Measurements from ENCODE around the gene TGFBRAP1.

The TGFBRAP1 gene

GRCh38 chr2:105317937-105318336 lies 11.6 kb downstream of the TGFBRAP1 start:
- no peak for DNase-seq (ENCODE audit: low read depth in 2 of 2)

- DNase-seq (ENCODE audit: low read depth in 2 of 2), result no peak
Measured at GRCh38 chr2:105315314-105315713, 14.2 kb downstream of the TGFBRAP1 start.

DNA sequence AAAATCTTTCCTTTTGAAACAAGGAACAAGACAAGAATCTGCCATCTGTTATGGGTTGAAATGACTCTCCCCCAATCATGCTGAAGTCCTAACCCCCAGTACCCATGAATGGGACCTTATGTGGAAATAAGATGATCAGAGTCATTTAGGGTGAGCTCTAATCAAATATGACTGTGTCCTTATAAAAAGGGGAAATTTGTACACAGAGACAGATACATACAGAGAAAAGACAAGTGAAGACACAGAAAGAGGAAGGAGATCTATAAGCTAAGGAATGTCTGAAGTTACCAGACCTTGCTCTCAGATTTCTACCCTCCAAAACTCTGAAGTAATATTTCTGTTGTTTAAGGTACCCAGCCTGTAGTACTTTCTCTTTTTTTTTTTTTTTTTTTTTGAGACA lies 15.7 kb downstream of the TGFBRAP1 start:
- no peak for DNase-seq (ENCODE audit: low read depth in 2 of 2)

GRCh38 chr2:105309147-105309545 lies 20.4 kb downstream of the TGFBRAP1 start:
- no peak for DNase-seq (ENCODE audit: low read depth in 2 of 2)

DNA sequence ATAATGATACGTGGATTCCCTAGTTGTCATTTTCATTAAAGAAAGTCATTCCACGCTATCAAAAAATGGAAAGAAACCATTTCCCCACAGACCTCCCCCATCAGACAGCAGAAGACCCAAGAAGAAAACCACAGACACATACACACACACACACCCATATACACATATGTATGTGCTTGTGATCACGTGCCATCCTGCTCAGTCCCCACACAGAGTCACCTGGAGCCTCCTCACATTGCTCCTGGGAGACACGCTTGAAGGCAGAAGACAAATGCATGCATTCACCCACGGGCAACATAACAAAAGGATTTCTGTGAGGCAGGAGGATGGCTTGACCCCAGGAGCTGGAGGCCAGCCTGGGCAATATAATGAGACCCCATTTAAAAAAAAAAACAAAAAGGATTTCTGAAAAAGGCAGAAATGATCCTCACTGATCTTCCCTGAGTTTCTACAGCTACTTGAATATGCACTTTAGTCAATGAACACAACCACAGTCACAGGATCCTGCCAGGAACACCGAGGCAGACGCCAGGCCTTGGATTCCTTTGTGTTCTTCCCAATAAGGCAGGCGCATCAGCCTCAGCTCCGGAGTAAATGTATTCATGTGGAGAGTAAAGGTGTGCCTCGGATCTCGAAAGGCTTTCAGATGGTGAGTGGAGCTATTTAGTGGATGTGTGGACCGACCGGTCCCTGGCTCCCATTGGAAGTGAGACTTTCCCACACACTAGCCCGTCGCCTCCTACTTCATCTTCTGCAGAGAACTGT lies 21.0 kb downstream of the TGFBRAP1 start:
- no peak for DNase-seq (ENCODE audit: low read depth in 2 of 2)

GRCh38 chr2:105307962-105308361 lies 21.6 kb downstream of the TGFBRAP1 start:
- DNase-seq (ENCODE audit: low read depth in 2 of 2), result no peak

DNA sequence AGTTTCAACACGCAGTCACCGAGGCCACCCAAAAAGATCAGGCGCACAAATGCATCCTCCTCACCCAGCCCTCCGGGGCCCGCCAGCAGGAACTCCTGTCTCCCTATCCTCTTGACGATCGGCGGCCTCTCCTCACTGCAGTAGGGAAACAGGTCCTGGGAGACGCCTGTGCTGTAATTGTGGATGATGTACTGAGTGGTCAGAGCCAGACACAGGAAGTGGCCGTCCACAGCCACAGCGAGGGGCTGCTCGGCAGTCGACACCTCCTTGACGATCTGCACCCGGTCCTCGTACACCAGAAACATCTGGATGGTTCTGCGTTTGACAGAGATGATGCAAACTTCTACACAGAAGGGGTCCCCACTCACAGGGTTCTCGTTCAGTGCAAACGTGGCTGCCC lies 22.0 kb downstream of the TGFBRAP1 start:
- DNase-seq (ENCODE audit: low read depth in 2 of 2), result no peak

- DNase-seq (ENCODE audit: low read depth in 2 of 2), result no peak
Measured at GRCh38 chr2:105307146-105307545, 22.4 kb downstream of the TGFBRAP1 start.

DNA sequence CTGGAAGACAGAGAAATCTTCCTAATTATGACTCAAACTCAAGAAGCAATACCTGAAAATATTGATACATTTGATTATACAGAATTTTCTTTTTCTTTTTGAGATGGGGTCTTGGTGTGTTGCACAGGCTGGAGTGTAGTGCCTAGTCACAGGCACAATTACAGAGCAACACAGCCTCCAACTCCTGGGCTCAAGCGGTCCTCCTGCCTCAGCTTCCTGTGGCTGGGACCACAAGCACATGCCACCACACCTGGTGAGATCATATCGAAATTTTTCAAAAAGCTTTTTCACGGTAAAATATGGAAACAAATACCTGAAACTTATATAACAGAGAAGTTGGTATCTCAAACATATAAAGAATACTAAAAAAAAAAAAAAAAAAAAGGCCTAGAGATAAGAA lies 27.9 kb downstream of the TGFBRAP1 start:
- DNase-seq (ENCODE audit: low read depth in 2 of 2), result no peak

DNA sequence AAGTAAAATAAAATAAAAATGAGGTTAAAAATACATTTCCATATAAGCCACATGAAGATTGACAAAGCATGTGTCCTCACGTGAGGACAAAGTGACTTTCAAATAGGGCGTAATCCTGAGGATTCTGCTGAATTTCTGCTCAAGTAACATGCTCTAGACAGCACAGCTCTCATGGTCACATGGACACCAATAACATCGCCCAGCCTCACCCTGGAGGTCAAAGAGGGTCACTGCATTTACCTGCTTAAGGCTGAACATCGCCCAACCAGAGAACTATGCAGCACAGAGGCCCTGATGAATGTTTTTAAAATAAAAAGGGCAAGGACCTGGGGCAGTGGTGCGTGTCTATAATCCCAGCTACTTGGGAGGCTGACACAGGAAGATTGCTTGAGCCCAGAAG lies 30.2 kb downstream of the TGFBRAP1 start:
- no peak for DNase-seq (ENCODE audit: low read depth in 2 of 2)

DNA sequence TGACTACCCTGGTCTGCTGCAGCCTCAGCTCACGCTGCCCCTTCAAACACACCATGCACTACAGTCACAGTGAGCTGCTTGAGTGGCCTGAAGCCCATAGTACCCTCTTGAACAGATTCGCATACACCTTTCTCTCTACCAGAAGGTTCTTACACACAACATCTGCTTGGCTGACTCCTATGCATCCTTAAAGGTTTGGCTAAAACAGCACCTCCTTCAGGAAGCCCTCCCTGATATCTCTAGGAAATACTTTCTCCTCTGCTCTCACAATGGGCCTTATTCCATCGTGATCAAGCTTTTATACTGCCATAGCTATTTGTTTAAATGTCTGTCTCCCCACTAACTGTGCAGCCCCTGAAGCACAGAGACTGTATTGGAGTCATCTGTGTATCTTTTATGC lies 31.5 kb downstream of the TGFBRAP1 start:
- DNase-seq (ENCODE audit: low read depth in 2 of 2), result no peak

DNA sequence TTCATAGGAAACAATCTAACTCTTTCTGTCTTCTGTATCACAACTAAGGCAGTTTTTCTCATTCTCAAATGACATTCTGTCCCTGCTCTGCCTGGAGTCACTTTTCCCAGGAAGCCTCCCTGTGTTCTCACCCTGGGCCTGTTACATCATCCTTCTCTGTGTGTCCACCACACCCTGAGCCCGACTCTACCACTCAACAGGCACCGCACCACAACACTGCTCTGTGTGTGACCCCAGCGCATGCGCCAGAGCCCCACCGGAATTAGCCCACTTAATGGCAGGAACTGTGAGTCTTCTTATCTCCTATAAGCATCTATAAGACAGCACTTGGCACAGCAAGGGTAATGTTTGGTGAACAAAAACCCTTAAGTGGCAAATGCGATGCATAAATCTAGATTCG lies 32.3 kb downstream of the TGFBRAP1 start:
- no peak for DNase-seq (ENCODE audit: low read depth in 2 of 2)

DNA sequence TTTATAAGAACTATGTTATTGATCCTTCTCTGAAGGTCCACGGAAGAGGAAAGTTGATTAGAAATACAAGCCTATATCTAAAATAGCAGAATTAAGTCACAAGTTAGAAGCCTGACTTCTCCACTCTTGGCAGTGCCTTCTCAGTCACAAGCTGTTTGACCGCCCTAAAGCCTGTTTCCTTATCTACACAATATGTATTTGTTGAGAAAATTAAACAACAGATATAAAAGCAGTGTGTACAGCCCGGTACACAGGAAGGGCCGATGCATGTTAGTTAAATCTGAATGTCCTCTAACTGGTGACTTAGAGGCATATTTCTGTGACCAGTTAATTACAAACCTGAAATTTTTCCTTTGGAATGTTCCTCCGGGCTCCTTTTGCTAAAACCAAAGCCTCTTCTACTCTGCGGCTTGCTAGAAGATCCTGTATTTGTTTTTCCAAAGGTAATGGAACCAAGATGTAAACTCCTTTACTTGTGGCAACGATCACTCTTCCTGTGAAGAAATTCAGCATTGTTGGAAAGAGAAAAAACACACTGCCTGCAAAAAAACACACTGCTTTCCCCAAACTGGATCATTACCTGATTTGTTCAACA lies 33.4 kb downstream of the TGFBRAP1 start:
- DNase-seq (ENCODE audit: low read depth in 2 of 2), result no peak

GRCh38 chr2:105294844-105295481 lies 34.6 kb downstream of the TGFBRAP1 start:
- no peak for DNase-seq (ENCODE audit: low read depth in 2 of 2)

DNA sequence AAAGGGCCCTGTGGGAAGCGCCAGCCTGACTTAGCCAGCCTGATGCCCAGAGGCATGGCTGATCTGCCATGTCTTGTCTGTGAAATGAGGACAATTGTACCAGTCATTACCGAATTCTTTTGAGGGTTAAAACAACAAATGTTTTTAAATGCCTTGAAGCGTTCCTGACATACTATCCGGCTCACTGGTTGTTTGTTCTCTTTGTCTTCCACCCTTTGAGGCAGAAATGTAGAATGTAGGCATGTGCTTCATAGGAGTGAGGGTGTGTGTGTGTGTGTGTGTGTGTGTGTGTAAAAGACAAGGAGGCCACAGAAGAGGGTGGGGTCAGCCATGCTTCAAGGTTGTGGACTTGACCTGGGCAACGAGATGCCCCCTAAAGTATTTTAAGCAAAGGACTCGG lies 35.5 kb downstream of the TGFBRAP1 start:
- DNase-seq (ENCODE audit: low read depth in 2 of 2), result no peak

- DNase-seq (ENCODE audit: low read depth in 2 of 2), result no peak
Measured at GRCh38 chr2:105291981-105292380, 37.6 kb downstream of the TGFBRAP1 start.

GRCh38 chr2:105290981-105291660 lies 38.4 kb downstream of the TGFBRAP1 start:
- no peak for DNase-seq (ENCODE audit: low read depth in 2 of 2)

DNA sequence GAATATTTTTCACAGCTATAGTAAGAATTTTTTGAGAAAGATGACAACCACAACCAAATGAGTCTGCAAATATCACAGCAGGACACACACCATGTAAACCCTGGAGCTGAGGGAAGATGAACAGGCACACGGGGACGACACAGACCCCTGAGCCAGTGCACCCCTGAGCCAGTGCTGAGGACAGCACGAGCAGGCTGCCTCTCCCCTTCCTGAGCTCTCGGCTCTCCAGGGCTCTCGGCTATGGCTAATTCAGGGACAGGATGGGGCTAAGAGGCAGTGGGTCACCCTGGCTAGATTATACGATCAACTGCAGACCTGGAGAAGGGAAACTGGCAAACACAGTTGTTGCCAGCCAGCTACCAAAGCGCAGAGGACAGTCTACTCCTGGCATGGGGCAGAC lies 41.4 kb downstream of the TGFBRAP1 start:
- no peak for DNase-seq (ENCODE audit: low read depth in 2 of 2)

- DNase-seq (ENCODE audit: low read depth in 2 of 2), result no peak
Measured at GRCh38 chr2:105287692-105288091, 41.8 kb downstream of the TGFBRAP1 start.

DNA sequence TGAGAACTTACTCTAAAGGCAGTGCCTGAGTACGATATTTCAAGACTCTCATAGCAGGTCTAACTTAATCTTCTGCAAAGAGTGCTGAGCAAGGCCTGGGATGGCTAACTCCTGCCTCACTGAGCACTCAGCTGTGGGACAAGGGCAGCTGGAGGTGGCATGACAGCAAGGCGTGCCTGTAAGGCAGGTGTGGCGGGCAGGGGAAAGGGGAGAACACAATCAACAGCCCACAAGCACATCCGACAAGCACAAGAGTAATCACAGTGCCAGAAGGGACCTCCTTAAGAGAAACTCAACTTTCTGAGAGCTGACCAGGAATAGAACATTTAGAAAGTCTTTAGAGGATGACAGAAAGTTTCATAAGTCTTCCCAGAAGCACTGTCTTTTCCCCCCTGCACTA lies 46.0 kb downstream of the TGFBRAP1 start:
- DNase-seq (ENCODE audit: low read depth in 2 of 2), result no peak

GRCh38 chr2:105280281-105280680 lies 49.3 kb downstream of the TGFBRAP1 start:
- no peak for DNase-seq (ENCODE audit: low read depth in 2 of 2)

DNA sequence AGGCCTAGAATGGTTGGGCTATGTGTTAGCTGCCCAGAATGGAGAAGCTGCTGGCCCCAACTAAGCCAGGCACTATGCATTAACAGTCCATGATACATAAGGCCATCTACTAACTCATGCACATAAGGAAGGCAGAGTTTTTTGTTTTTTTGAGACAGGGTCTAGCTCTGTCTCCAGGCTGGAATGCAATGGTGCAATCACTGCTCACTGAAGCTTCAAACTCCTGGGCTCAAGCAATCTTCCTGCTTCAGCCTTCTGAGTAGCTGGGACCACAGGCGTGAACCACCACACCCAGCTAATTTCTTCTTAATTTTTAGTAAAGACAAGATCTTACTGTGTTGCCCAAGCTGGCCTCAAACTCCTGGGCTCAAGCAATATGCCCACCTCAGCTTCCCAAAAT lies 50.4 kb downstream of the TGFBRAP1 start:
- DNase-seq (ENCODE audit: low read depth in 2 of 2), result no peak

GRCh38 chr2:105278654-105279053 lies 50.9 kb downstream of the TGFBRAP1 start:
- no peak for DNase-seq (ENCODE audit: low read depth in 2 of 2)

All from activated CD8-positive, alpha-beta memory T cell treated with anti-CD3 and anti-CD28 coated beads for 4 hours (primary cell).